BJ (cell line): ENCODE measurements around the gene P2RY14. TPM values are rescaled to one million over a fixed set of nuclear protein-coding genes. Genes with fewer than 3 reads are reported as not detected.

Experiments used
- CTCF ChIA-PET: fragments of 350-600 bp; formaldehyde crosslinking; extraction: SDS; loops from one replicate; lab custom pipeline; 2021; ENCODE audit warnings: antibody characterized with exemption, inconsistent platforms; lab: Yijun Ruan, JAX
- POLR2A ChIA-PET: fragments of 300-600 bp; sonication (Branson Sonifier 250); formaldehyde crosslinking; extraction: SDS; loops from one replicate; lab custom pipeline; 2021; ENCODE audit warnings: antibody characterized with exemption; lab: Charles Lee
- DNase-seq: peaks from one replicate; pipeline ENCODE4 v3.0.0-alpha.2; 2011; ENCODE audit warnings: low read depth
- H3K27me3 ChIP-seq: 2 replicates; pipeline ENCODE4 v1.6.0; 2011; ENCODE audit warnings: low read length; ENCODE audit not compliant: control insufficient read depth, insufficient read depth
- H3K36me3 ChIP-seq: 2 replicates; pipeline ENCODE4 v1.5.1; 2011; ENCODE audit warnings: low read length; ENCODE audit not compliant: control insufficient read depth, insufficient read depth
- H3K4me3 ChIP-seq: 2 replicates; pipeline ENCODE4 v1.5.1; 2011; ENCODE audit warnings: low read depth, mild to moderate bottlenecking, control low read depth, low read length
- polyA minus RNA-seq: library from RNA; depleted of rRNA, polyadenylated mRNA; stranded (reverse); fragments of >200 nt; gene quantifications from 2 replicates; pipeline ENCODE4 v1.2.3, GENCODE V29; 2011; rRNA and poly(A)+ RNA removed
- polyA plus RNA-seq: library from polyadenylated mRNA; depleted of rRNA; stranded (reverse); fragments of >200 nt; gene quantifications from 2 replicates; pipeline ENCODE4 v1.2.3, GENCODE V29; 2011; rRNA removed
- TF ChIP-seq, protein P1 (sequence below): IDR thresholded peaks from 2 replicates; pipeline ENCODE4 v1.5.1; 2011; ENCODE audit warnings: low read depth, mild to moderate bottlenecking, control low read depth, inconsistent platforms, low read length, moderate library complexity; ENCODE audit not compliant: insufficient read depth

The P2RY14 gene
- not detected in 2 replicates for polyA plus RNA-seq
- not detected in 2 replicates for polyA minus RNA-seq

DNA sequence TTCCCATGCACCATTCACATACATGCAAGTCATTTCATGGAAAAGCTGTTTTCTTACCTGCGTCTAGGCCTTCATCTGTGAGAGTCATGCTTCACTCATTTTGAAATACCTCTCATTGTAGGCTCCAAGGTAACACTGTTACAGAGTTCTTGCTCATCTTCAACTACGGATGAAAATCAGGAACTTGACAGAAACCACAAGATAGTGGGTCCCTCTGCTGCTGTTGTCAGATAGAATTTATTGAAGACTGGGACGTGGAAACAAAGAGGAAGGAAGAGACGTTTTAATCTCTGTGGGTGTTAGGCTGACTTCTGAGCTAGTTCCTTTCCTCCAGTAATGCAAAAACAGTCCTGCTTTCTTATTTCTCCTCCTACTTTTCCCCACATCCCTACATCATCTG is at the start of gene P2RY14:
Gene P2RY14, minus strand, starts transcription at position 313 of the 400 bp plus-strand sequence. CDS start 64,226 bp downstream, outside the sequence.
- Histone ChIP-seq H3K27me3 (no peaks in the 10 kb centered on the region), H3K36me3 (no peaks in the 10 kb centered on the region), H3K4me3 (no peak within 1 kb of the TSS)
- CTCF ChIA-PET, result interaction anchor here (0.7 to 6.4 kb wide), 7 partner anchors 10 to 121 kb away, joined by 3 to 94 read pairs (median 3); no protein-coding TSS in a partner anchor
- POLR2A ChIA-PET, result interaction anchor here (0.6 kb wide), 1 partner anchor 80 kb away, joined by 4 read pairs; no protein-coding TSS in a partner anchor
- no peak for DNase-seq
- TF ChIP-seq, protein P1, sequence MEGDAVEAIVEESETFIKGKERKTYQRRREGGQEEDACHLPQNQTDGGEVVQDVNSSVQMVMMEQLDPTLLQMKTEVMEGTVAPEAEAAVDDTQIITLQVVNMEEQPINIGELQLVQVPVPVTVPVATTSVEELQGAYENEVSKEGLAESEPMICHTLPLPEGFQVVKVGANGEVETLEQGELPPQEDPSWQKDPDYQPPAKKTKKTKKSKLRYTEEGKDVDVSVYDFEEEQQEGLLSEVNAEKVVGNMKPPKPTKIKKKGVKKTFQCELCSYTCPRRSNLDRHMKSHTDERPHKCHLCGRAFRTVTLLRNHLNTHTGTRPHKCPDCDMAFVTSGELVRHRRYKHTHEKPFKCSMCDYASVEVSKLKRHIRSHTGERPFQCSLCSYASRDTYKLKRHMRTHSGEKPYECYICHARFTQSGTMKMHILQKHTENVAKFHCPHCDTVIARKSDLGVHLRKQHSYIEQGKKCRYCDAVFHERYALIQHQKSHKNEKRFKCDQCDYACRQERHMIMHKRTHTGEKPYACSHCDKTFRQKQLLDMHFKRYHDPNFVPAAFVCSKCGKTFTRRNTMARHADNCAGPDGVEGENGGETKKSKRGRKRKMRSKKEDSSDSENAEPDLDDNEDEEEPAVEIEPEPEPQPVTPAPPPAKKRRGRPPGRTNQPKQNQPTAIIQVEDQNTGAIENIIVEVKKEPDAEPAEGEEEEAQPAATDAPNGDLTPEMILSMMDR, result no peak

DNA sequence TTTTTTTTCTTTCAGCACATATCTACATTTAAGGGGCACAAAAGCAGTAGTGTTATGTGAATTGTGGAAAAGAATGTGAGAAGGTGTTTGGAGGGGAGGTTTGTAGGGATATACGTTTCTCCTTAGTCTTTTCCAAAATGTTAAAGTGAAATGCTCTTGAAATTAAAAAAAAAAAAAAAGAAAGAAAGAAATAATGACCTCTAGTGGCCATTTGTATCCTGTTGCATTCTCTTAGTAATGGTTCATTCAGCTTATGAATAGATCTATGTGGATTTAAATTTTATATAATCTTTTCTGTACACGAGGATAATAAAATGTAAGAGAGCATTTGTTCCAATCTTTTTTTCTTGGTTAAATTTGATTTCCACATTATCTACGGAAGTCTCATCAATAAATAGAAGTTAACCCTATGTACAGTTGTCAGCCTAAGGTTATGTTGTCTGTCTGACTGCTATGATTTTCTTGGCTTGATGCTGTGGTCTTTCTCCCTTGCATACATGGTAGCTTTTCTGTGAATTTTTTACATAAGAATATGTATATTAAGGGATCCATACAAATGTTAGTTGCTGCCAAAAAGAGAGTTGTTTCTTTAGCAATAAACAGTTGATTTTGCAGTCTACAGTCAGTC is 49.3 kb upstream of the P2RY14 start:
- CTCF ChIA-PET, result interaction anchor here (0.6 to 3.3 kb wide), 13 partner anchors 9 to 1157 kb away, joined by 3 to 17 read pairs (median 3); no protein-coding TSS in a partner anchor
- no peak for DNase-seq
- Histone ChIP-seq H3K36me3 (no peaks in the 10 kb centered on the region), H3K27me3 (no peaks in the 10 kb centered on the region; the same call in 1 of the 2 replicates), H3K4me3 (no peak overlapping the region)
- TF ChIP-seq, protein P1, result peak; percentile 58; the same call in 1 of the 2 replicates
- POLR2A ChIA-PET, result interaction anchor here (0.6 to 0.7 kb wide), 2 partner anchors 94 to 832 kb away, joined by 3 to 6 read pairs; no protein-coding TSS in a partner anchor

DNA sequence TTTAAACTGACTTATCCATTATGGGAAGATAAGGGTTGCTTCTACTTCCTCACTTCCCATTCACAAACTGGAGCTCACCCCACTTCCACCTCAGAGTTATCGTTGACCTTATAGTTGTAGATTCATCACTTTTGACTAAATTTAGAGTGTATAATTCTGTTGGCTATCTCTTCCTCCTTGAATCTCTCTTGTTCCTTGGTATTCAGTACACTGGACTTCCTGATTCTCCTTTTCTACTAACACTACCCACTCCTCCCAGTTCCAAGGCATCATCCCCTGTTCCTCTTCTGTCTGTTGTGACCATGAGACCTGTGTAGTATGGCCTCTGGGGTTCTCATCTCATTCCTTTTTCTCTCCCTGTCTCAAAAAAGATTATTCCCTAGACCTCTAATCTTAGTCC is 44.2 kb upstream of the P2RY14 start:
- TF ChIP-seq, protein P1, result no peak
- POLR2A ChIA-PET, result no interaction called here
- Histone ChIP-seq H3K27me3 (no peaks in the 10 kb centered on the region; the same call in 1 of the 2 replicates), H3K36me3 (no peaks in the 10 kb centered on the region), H3K4me3 (no peak overlapping the region)
- CTCF ChIA-PET, result no interaction called here
- DNase-seq, result no peak

- no peak overlapping the region for H3K4me3 ChIP-seq
- ChIA-PET CTCF (interaction anchor here (1.3 to 1.7 kb wide), 2 partner anchors 21 to 29 kb away, joined by 3 read pairs; no protein-coding TSS in a partner anchor), POLR2A (no interaction called here)
- H3K36me3 ChIP-seq, result no peaks in the 10 kb centered on the region
- no peaks in the 10 kb centered on the region; the same call in 1 of the 2 replicates for H3K27me3 ChIP-seq
- DNase-seq, result no peak
- TF ChIP-seq, protein P1, result no peak
Observed at GRCh38 chr3:151321526-151321925, 43.2 kb upstream of the P2RY14 start.

DNA sequence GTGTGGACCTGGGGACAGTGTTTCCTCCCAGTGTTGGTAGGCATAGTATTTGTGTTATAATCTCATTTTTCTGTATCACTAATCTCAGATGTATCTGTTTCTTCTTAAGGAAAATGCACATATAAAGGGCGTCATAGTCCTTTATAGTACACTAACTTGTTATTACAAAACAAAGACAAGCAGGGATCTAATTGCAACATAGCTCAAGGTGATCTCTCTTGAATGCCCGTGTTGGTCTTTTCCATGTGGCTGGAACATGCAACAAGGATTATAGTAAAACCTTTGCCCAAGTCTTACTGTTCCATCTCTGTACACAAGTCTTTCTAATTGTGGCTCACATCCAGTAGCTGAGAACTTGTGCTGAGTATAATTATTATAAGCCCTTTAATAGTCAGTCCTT is 41.8 kb upstream of the P2RY14 start:
- ChIA-PET CTCF (interaction anchor here (1.1 to 1.7 kb wide), 2 partner anchors 22 to 27 kb away, joined by 3 read pairs; no protein-coding TSS in a partner anchor), POLR2A (no interaction called here)
- no peak for DNase-seq
- no peaks in the 10 kb centered on the region for H3K36me3 ChIP-seq
- H3K4me3 ChIP-seq, result no peak overlapping the region
- H3K27me3 ChIP-seq, result no peaks in the 10 kb centered on the region; the same call in 1 of the 2 replicates
- TF ChIP-seq, protein P1, result no peak
